Osteoblast (primary cell): ENCODE data around the gene UBE2N. TPM values are rescaled to one million over a fixed set of nuclear protein-coding genes. Genes with fewer than 3 reads are reported as not detected.
"Not testable (repeated sequence)": the region's sequence is repeated elsewhere in the genome, so short reads cannot be mapped to it uniquely, and the experiment has no call there.

Source experiments
- DNase-seq: peaks from one replicate; pipeline ENCODE4 v3.0.0; 2011; ENCODE audit warnings: low spot score, mixed read lengths; ENCODE audit not compliant: insufficient read length; ENCODE audit errors: missing footprints
- H2AFZ ChIP-seq: 2 replicates; pipeline ENCODE4 v1.6.0; 2011; ENCODE audit warnings: mild to moderate bottlenecking, low read length
- H3K27ac ChIP-seq: 2 replicates; pipeline ENCODE4 v1.5.1; 2011; ENCODE audit warnings: mild to moderate bottlenecking, low read depth, low read length, moderate library complexity
- H3K27me3 ChIP-seq: 2 replicates; pipeline ENCODE4 v1.6.0; 2012; ENCODE audit warnings: mild to moderate bottlenecking, control low read depth, inconsistent platforms, low read length, moderate library complexity; ENCODE audit not compliant: insufficient read depth
- H3K36me3 ChIP-seq: 2 replicates; pipeline ENCODE4 v1.5.1; 2011; ENCODE audit warnings: mild to moderate bottlenecking, low read length, control low read depth, moderate library complexity; ENCODE audit not compliant: insufficient read depth
- H3K4me1 ChIP-seq: 2 replicates; pipeline ENCODE4 v1.5.1; 2011; ENCODE audit warnings: mild to moderate bottlenecking, low read length, control low read depth, moderate library complexity; ENCODE audit not compliant: insufficient read depth
- H3K4me2 ChIP-seq: 2 replicates; pipeline ENCODE4 v1.6.0; 2011; ENCODE audit warnings: mild to moderate bottlenecking, low read length; ENCODE audit not compliant: insufficient read depth
- H3K4me3 ChIP-seq: fragments of 200-600 bp; sonication (generic); 3 replicates; pipeline ENCODE4 v1.5.1; 2012; ENCODE audit warnings: mild to moderate bottlenecking, low read length, inconsistent platforms; ENCODE audit not compliant: insufficient read depth
- H3K79me2 ChIP-seq: 2 replicates; pipeline ENCODE4 v1.6.0; 2012; ENCODE audit warnings: mild to moderate bottlenecking, low read length, control low read depth, inconsistent platforms; ENCODE audit not compliant: insufficient read depth
- H3K9me3 ChIP-seq: 2 replicates; pipeline ENCODE4 v1.5.1; 2011; ENCODE audit warnings: low read depth, low read length, control low read depth
- H4K20me1 ChIP-seq: 2 replicates; pipeline ENCODE4 v1.6.0; 2012; ENCODE audit warnings: mild to moderate bottlenecking, low read length, control low read depth; ENCODE audit not compliant: insufficient read depth
- total RNA-seq: library from RNA; depleted of rRNA; stranded (reverse); fragments of >200 nt; gene quantifications from 2 replicates; pipeline ENCODE4 v1.2.3, GENCODE V29; 2012
- TF ChIP-seq, protein P1 (sequence below): IDR thresholded peaks from 2 replicates; pipeline ENCODE4 v1.5.1; 2011; ENCODE audit warnings: mild to moderate bottlenecking, low read depth, low read length, moderate library complexity; ENCODE audit errors: extremely low read depth

The UBE2N gene
- total RNA-seq, 1 donor, result 44.2 TPM

DNA sequence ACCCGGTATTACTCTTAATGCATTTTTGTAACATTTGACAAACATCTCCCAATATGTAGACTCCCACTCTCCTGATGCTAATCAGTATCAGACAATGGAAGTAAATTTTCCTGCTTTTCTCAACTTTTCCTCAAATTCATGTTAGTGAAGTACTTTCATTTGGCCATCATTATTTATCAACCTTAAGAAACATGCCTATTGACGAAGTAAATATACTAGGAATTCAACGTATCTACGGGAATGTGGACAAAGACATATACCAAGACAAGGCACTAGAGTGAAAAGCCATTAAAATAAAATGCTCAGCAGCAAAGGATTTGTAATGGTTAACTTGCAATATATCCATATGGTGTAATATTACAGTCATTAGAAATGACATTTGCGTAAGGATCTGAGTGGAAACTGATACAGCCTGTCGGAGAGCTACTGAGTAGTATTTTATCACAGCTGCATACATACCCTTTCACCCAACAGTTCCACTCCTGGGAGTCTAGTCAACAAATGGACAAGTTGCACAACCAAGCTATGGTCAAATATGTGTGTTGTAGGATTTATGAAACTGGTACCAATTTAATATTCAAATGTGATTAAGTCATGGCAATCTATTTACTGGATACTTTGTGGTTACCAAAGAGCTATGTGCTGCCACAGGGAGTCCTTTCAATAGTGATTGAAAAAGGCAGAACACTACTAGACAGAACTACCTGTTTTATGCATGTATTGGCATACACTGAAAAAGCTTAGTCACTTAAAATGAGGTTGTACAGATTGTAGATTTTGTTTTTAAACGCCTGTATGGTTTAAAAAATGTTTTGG lies 37.6 kb downstream of the UBE2N start:
- H4K20me1 ChIP-seq, result no peaks in the 10 kb centered on the region
- peaks cover 7% of the 10 kb centered on the region for H3K4me1 ChIP-seq
- peaks cover 29% of the 10 kb centered on the region for H3K36me3 ChIP-seq
- TF ChIP-seq, protein P1, sequence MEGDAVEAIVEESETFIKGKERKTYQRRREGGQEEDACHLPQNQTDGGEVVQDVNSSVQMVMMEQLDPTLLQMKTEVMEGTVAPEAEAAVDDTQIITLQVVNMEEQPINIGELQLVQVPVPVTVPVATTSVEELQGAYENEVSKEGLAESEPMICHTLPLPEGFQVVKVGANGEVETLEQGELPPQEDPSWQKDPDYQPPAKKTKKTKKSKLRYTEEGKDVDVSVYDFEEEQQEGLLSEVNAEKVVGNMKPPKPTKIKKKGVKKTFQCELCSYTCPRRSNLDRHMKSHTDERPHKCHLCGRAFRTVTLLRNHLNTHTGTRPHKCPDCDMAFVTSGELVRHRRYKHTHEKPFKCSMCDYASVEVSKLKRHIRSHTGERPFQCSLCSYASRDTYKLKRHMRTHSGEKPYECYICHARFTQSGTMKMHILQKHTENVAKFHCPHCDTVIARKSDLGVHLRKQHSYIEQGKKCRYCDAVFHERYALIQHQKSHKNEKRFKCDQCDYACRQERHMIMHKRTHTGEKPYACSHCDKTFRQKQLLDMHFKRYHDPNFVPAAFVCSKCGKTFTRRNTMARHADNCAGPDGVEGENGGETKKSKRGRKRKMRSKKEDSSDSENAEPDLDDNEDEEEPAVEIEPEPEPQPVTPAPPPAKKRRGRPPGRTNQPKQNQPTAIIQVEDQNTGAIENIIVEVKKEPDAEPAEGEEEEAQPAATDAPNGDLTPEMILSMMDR, result no peak
- H3K4me3 ChIP-seq, result no peak overlapping the region
- H3K79me2 ChIP-seq, result peaks cover 15% of the 10 kb centered on the region
- DNase-seq, result no peak
- no peak overlapping the region for H2AFZ ChIP-seq
- no peak overlapping the region for H3K4me2 ChIP-seq
- no peaks in the 10 kb centered on the region for H3K27me3 ChIP-seq
- no peaks in the 10 kb centered on the region for H3K9me3 ChIP-seq
- H3K27ac ChIP-seq, result no peak overlapping the region

- H3K9me3 ChIP-seq, result no peaks in the 10 kb centered on the region
- H3K4me3 ChIP-seq, result no peak overlapping the region
- TF ChIP-seq, protein P1, result no peak
- H3K36me3 ChIP-seq, result peaks cover 42% of the 10 kb centered on the region
- DNase-seq, result no peak
- no peaks in the 10 kb centered on the region for H3K4me1 ChIP-seq
- H3K4me2 ChIP-seq, result no peak overlapping the region
- no peaks in the 10 kb centered on the region for H3K27me3 ChIP-seq
- H2AFZ ChIP-seq, result no peak overlapping the region
- no peaks in the 10 kb centered on the region for H4K20me1 ChIP-seq
- H3K27ac ChIP-seq, result no peak overlapping the region
- peaks cover 13% of the 10 kb centered on the region for H3K79me2 ChIP-seq
Measured at GRCh38 chr12:93402333-93403311, 39.1 kb downstream of the UBE2N start.

DNA sequence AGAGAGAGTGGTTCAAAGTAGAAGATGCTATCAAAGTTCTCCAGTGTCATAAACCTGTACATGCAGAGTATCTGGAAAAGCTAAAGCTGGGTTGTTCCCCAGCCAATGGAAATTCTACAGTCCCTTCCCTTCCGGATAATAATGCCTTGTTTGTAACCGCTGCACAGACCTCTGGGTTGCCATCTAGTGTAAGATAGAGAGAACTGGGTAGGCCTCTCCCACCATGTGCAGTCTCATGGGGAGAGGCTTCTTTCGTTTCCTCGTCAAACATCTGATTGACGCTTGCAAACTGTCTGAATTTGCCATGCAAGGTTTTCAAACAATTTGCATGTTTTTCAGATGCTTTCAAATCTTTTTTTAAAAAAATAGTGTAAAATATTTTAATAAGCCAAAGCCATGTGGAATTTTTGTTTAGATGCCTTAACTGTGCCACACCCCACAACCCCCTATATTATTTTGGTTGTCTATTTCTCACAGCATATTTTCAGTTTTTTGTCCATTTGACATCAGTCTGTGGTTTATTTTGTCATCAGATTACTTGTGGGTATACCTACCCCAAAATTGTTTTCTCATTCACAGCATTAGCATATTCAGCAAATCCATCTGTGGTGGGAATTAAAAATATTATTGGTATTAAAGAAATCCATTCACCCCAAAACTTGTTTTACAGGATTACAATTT lies 42.4 kb downstream of the UBE2N start:
- not testable (repeated sequence) for DNase-seq, H3K4me3 ChIP-seq, H3K4me2 ChIP-seq, H4K20me1 ChIP-seq, H3K27me3 ChIP-seq, H3K4me1 ChIP-seq, H3K27ac ChIP-seq, H2AFZ ChIP-seq, H3K9me3 ChIP-seq
- Histone ChIP-seq H3K36me3 (peaks cover 45% of the 10 kb centered on the region), H3K79me2 (peaks cover 19% of the 10 kb centered on the region)

- Histone ChIP-seq H3K27ac (no peak overlapping the region), H3K4me3 (no peak overlapping the region), H3K79me2 (peaks cover 30% of the 10 kb centered on the region), H3K36me3 (peaks cover 33% of the 10 kb centered on the region), H2AFZ (no peak overlapping the region), H3K27me3 (no peaks in the 10 kb centered on the region), H3K4me1 (no peaks in the 10 kb centered on the region), H3K4me2 (no peak overlapping the region), H3K9me3 (no peaks in the 10 kb centered on the region), H4K20me1 (no peaks in the 10 kb centered on the region)
- DNase-seq, result no peak
- TF ChIP-seq, protein P1, result no peak
Measured at GRCh38 chr12:93397412-93397811, 44.3 kb downstream of the UBE2N start.
